Liver (tissue), 9 donors: Measurements from ENCODE around the gene SLC9A2. TPM values are rescaled to one million over a fixed set of nuclear protein-coding genes. Genes with fewer than 3 reads are reported as not detected.

Source experiments
- DNase-seq: peaks from one replicate; pipeline ENCODE4 v3.0.0-alpha.2; 2017; ENCODE audit warnings: low spot score
- H3K27ac ChIP-seq, 2 donors: one replicate each; pipeline ENCODE4 v1.7.0; 2013; ENCODE audit warnings: inconsistent platforms in 2 of 2, low read length in 2 of 2, control low read depth in 1 of 2, low read depth in 1 of 2, mild to moderate bottlenecking in 1 of 2
- H3K27me3 ChIP-seq, 4 donors: one replicate each; pipeline versions ENCODE4 v1.6.1 to v1.7.0; 2013; ENCODE audit warnings: low read length in 3 of 4, inconsistent platforms in 1 of 4, mild to moderate bottlenecking in 1 of 4, moderate library complexity in 1 of 4; ENCODE audit not compliant: control insufficient read depth in 4 of 4, insufficient read depth in 4 of 4
- H3K36me3 ChIP-seq, 4 donors: one replicate each; pipeline versions ENCODE4 v1.6.1 to v1.7.0; 2013; ENCODE audit warnings: low read length in 3 of 4, mild to moderate bottlenecking in 3 of 4, low read depth in 1 of 4, moderate library complexity in 1 of 4; ENCODE audit not compliant: control insufficient read depth in 4 of 4, insufficient read depth in 3 of 4
- H3K4me1 ChIP-seq, 4 donors: one replicate each; pipeline versions ENCODE4 v1.6.1 to v1.7.0; 2013; ENCODE audit warnings: low read length in 3 of 4, mild to moderate bottlenecking in 3 of 4, moderate library complexity in 1 of 4; ENCODE audit not compliant: control insufficient read depth in 4 of 4, insufficient read depth in 4 of 4
- H3K4me3 ChIP-seq, 3 donors: one replicate each; pipeline versions ENCODE4 v1.6.1 to v1.7.0; 2013; ENCODE audit warnings: low read length in 3 of 3, control low read depth in 1 of 3, low read depth in 1 of 3, mild to moderate bottlenecking in 1 of 3
- H3K9ac ChIP-seq, 2 donors: one replicate each; pipeline ENCODE4 v1.7.0; 2013; ENCODE audit warnings: low read length in 2 of 2, mild to moderate bottlenecking in 2 of 2, moderate library complexity in 2 of 2, control low read depth in 1 of 2, low read depth in 1 of 2
- H3K9me3 ChIP-seq, 4 donors: one replicate each; pipeline versions ENCODE4 v1.6.1 to v1.7.0; 2013; ENCODE audit warnings: low read length in 3 of 4; ENCODE audit not compliant: control insufficient read depth in 4 of 4
- EGR1 ChIP-seq, 2 donors: IDR thresholded peaks; 2 replicates each; pipeline ENCODE4 v1.6.1; 2016 to 2018; ENCODE audit warnings: antibody characterized with exemption in 2 of 2, low read depth in 2 of 2
- FOXA1 ChIP-seq: IDR thresholded peaks from 2 replicates; pipeline ENCODE4 v1.6.1; 2016; ENCODE audit warnings: antibody characterized with exemption
- FOXA2 ChIP-seq: IDR thresholded peaks from 2 replicates; pipeline ENCODE4 v1.6.1; 2016; ENCODE audit warnings: antibody characterized with exemption
- GABPA ChIP-seq, 2 donors: IDR thresholded peaks in 1 of 2; conservative IDR thresholded peaks in 1 of 2; 2 replicates each; pipeline ENCODE4 v1.6.1; 2016; ENCODE audit warnings: antibody characterized with exemption in 2 of 2, mild to moderate bottlenecking in 1 of 2, moderate library complexity in 1 of 2
- HNF4G ChIP-seq: IDR thresholded peaks from 2 replicates; pipeline ENCODE4 v1.6.1; 2016; ENCODE audit warnings: antibody characterized with exemption
- JUND ChIP-seq, 2 donors: IDR thresholded peaks; 2 replicates each; pipeline ENCODE4 v1.6.1; 2016; ENCODE audit warnings: antibody characterized with exemption in 2 of 2
- MAX ChIP-seq: IDR thresholded peaks from 2 replicates; pipeline ENCODE4 v1.6.1; 2016; ENCODE audit warnings: antibody characterized with exemption
- NR2F2 ChIP-seq: IDR thresholded peaks from 2 replicates; pipeline ENCODE4 v1.6.1; 2016; ENCODE audit warnings: antibody characterized with exemption
- RAD21 ChIP-seq, 2 donors: IDR thresholded peaks; 2 replicates each; pipeline ENCODE4 v1.6.1; 2016; ENCODE audit warnings: antibody characterized with exemption in 2 of 2, mild to moderate bottlenecking in 2 of 2
- SP1 ChIP-seq: IDR thresholded peaks from 2 replicates; pipeline ENCODE4 v1.6.1; 2018; ENCODE audit warnings: antibody characterized with exemption, mild to moderate bottlenecking
- TAF1 ChIP-seq: conservative IDR thresholded peaks from 2 replicates; pipeline ENCODE4 v1.6.1; 2016; ENCODE audit warnings: antibody characterized with exemption, mild to moderate bottlenecking
- YY1 ChIP-seq: IDR thresholded peaks from 2 replicates; pipeline ENCODE4 v1.6.1; 2016; ENCODE audit warnings: antibody characterized with exemption, mild to moderate bottlenecking
- WGBS: extraction: QIAGEN DNeasy Blood & Tissue Kit; methylation state at CpG from one replicate; pipeline ENCODE4 v1.1.7; 2013; 5-methylcytosine and 5-hydroxymethylcytosine counted together
- polyA plus RNA-seq, 2 donors: library from polyadenylated mRNA; stranded (reverse) in 1 of 2; unstranded in 1 of 2; fragments of 200-250 nt in 1 of 2; fragments of >200 nt in 1 of 2; fragmentation: Nextera tagmentation in 1 of 2; extraction: Ambion mirVana in 1 of 2; gene quantifications; one replicate each; pipeline versions ENCODE4 v1.2.1 to v1.2.3, GENCODE V29; 2013 to 2015
- total RNA-seq, 2 donors: library from RNA; depleted of rRNA; stranded (reverse); fragments of >200 nt; gene quantifications; one replicate each; pipeline ENCODE4 v1.2.3, GENCODE V29; 2014
- TF ChIP-seq, protein P1 (sequence below): IDR thresholded peaks from 2 replicates; pipeline ENCODE4 v1.6.1; 2016; ENCODE audit warnings: antibody characterized with exemption
- donor health status: healthy.
- donor health status: healthy.
- donor health status: healthy.
- donor health status: healthy.
- donor health status: healthy.

Gene SLC9A2
- total and polyA plus RNA-seq, 4 donors = under 0.01 to 0.05 (median 0.01) TPM; not detected in 1

DNA sequence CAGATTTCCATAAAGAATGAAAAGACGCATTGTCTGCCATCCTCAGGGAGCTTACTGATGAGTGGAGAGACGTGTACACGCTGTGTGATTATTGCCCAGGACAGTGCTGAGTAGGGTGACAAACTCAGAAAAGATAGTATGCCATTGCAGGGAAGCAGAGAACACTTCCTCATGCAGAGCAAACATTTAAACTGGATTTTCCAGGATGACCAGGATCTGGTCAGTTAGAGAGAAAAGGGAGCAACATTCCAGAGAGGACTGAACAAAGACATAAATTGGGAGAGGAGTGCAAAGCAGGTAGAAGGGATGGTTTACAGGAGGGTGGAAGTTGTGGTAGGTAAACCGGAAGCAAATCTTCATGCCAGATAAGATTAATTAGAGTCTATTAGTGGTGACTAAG, 2.3 kb downstream of the SLC9A2 start:
- TF ChIP-seq, protein P1, sequence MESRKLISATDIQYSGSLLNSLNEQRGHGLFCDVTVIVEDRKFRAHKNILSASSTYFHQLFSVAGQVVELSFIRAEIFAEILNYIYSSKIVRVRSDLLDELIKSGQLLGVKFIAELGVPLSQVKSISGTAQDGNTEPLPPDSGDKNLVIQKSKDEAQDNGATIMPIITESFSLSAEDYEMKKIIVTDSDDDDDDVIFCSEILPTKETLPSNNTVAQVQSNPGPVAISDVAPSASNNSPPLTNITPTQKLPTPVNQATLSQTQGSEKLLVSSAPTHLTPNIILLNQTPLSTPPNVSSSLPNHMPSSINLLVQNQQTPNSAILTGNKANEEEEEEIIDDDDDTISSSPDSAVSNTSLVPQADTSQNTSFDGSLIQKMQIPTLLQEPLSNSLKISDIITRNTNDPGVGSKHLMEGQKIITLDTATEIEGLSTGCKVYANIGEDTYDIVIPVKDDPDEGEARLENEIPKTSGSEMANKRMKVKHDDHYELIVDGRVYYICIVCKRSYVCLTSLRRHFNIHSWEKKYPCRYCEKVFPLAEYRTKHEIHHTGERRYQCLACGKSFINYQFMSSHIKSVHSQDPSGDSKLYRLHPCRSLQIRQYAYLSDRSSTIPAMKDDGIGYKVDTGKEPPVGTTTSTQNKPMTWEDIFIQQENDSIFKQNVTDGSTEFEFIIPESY = no peak
- TF ChIP-seq RAD21 (IDR thresholded peaks at IDR 0.05) = no peak
- TF ChIP-seq JUND (IDR thresholded peaks at IDR 0.05) = no peak
- no peak for TF ChIP-seq NR2F2
- Histone ChIP-seq H3K4me3 (no peak overlapping the region), H3K4me1 (peaks cover 9 to 18% (median 16%) of the 10 kb centered on the region in 4 donors), H3K27ac (no peak overlapping the region), H3K36me3 (no peaks in the 10 kb centered on the region), H3K27me3 (peaks cover 0 to 12% (median 8%) of the 10 kb centered on the region in 4 donors), H3K9ac (no peak overlapping the region), H3K9me3 (no peaks in the 10 kb centered on the region)
- no peak for DNase-seq
- WGBS = 51% methylated on average over 4 of the region's 4 CpGs

GRCh38 chr2:102622646-102623045, 3.3 kb downstream of the SLC9A2 start:
- 80% methylated on average over 3 of the region's 3 CpGs for WGBS
- Histone ChIP-seq H3K36me3 (no peaks in the 10 kb centered on the region), H3K9ac (no peak overlapping the region), H3K4me1 (peaks cover 9 to 18% (median 16%) of the 10 kb centered on the region in 4 donors), H3K27ac (no peak overlapping the region), H3K4me3 (no peak overlapping the region), H3K9me3 (no peaks in the 10 kb centered on the region), H3K27me3 (peaks cover 0 to 12% (median 6%) of the 10 kb centered on the region in 4 donors)
- no peak for TF ChIP-seq RAD21 (IDR thresholded peaks at IDR 0.05)
- no peak for TF ChIP-seq MAX
- TF ChIP-seq HNF4G = no peak
- TF ChIP-seq, protein P1 = no peak
- no peak for TF ChIP-seq GABPA (IDR thresholded peaks at IDR 0.05 in 1 of 2, conservative IDR thresholded peaks at IDR 0.05 in 1 of 2)
- TF ChIP-seq FOXA2 = no peak
- TF ChIP-seq YY1 = no peak
- TF ChIP-seq EGR1 (IDR thresholded peaks at IDR 0.05; ENCODE audit: low read depth in 2 of 2) = no peak
- DNase-seq = no peak

GRCh38 chr2:102630458-102630857, 11.1 kb downstream of the SLC9A2 start:
- Histone ChIP-seq H3K9me3 (no peaks in the 10 kb centered on the region), H3K36me3 (no peaks in the 10 kb centered on the region), H3K9ac (no peak overlapping the region), H3K4me3 (no peak overlapping the region), H3K27ac (no peak overlapping the region), H3K4me1 (no peaks in the 10 kb centered on the region), H3K27me3 (no peaks in the 10 kb centered on the region)
- TF ChIP-seq MAX = no peak
- TF ChIP-seq EGR1 (IDR thresholded peaks at IDR 0.05; ENCODE audit: low read depth in 2 of 2) = no peak
- TF ChIP-seq HNF4G = no peak
- TF ChIP-seq JUND (IDR thresholded peaks at IDR 0.05) = no peak
- no peak for TF ChIP-seq SP1
- TF ChIP-seq, protein P1 = no peak
- no peak for TF ChIP-seq FOXA2
- no peak for TF ChIP-seq TAF1
- no peak for TF ChIP-seq NR2F2
- TF ChIP-seq FOXA1 = no peak
- DNase-seq = no peak
- 67% methylated on average over 4 of the region's 4 CpGs for WGBS
